GM23338 (cell line): ENCODE results near the gene RPTOR. TPM values are rescaled to one million over a fixed set of nuclear protein-coding genes. Genes with fewer than 3 reads are reported as not detected.

Source experiments
- ATAC-seq: fragments of 200-7000 bp; cut with Tn5 transposase; 3 replicates; pipeline ENCODE4 v1.9.1; 2020
- DNase-seq: peaks from one replicate; pipeline ENCODE4 v3.0.0-alpha.2; 2015; ENCODE audit warnings: low spot score
- H2AFZ ChIP-seq: fragments of 200-600 bp; sonication (generic); 2 replicates; pipeline ENCODE4 v1.8.0; 2016; ENCODE audit warnings: antibody characterized with exemption, mild to moderate bottlenecking, moderate library complexity
- H3F3A ChIP-seq: fragments of 200-600 bp; sonication (generic); replicated peaks from 2 replicates; pipeline ENCODE4 v1.8.0; 2017; ENCODE audit warnings: antibody characterized with exemption, mixed run types, low read depth
- H3K27ac ChIP-seq: fragments of 200-600 bp; sonication (generic); 2 replicates; pipeline ENCODE4 v1.6.1; 2016; ENCODE audit warnings: low read depth
- H3K27me3 ChIP-seq: fragments of 200-600 bp; sonication (generic); 2 replicates; pipeline ENCODE4 v1.8.0; 2016; ENCODE audit warnings: mild to moderate bottlenecking, mixed run types, moderate library complexity; ENCODE audit not compliant: insufficient read depth
- H3K36me3 ChIP-seq: fragments of 200-600 bp; sonication (generic); 2 replicates; pipeline ENCODE4 v1.8.0; 2016; ENCODE audit warnings: mild to moderate bottlenecking; ENCODE audit not compliant: insufficient read depth
- H3K4me1 ChIP-seq: fragments of 200-600 bp; sonication (generic); 2 replicates; pipeline ENCODE4 v1.8.0; 2016; ENCODE audit warnings: mild to moderate bottlenecking, moderate library complexity; ENCODE audit not compliant: insufficient read depth
- H3K4me2 ChIP-seq: fragments of 200-600 bp; sonication (generic); 2 replicates; pipeline ENCODE4 v1.7.1; 2017; ENCODE audit warnings: mixed run types
- H3K4me3 ChIP-seq: fragments of 200-600 bp; sonication (generic); 2 replicates; pipeline ENCODE4 v1.6.1; 2016; ENCODE audit warnings: mixed run types
- H3K79me2 ChIP-seq: fragments of 200-600 bp; sonication (generic); replicated peaks from 2 replicates; pipeline ENCODE4 v1.8.0; 2017; ENCODE audit warnings: mild to moderate bottlenecking; ENCODE audit not compliant: insufficient read depth
- H3K9me2 ChIP-seq: fragments of 200-600 bp; sonication (generic); 2 replicates; pipeline ENCODE4 v1.8.0; 2017; ENCODE audit not compliant: insufficient read depth
- H4K20me1 ChIP-seq: fragments of 200-600 bp; sonication (generic); replicated peaks from 2 replicates; pipeline ENCODE4 v1.8.0; 2017; ENCODE audit warnings: mild to moderate bottlenecking; ENCODE audit not compliant: insufficient read depth
- H3K27ac Mint-ChIP-seq: 2 replicates; pipeline ENCODE4 v1.8.0; 2020; ENCODE audit warnings: inconsistent platforms, mild to moderate bottlenecking, moderate library complexity, mixed read lengths
- H3K27me3 Mint-ChIP-seq: 3 replicates; pipeline ENCODE4 v1.8.0; 2022; ENCODE audit warnings: low read depth, mild to moderate bottlenecking, moderate library complexity, mixed read lengths, inconsistent platforms; ENCODE audit not compliant: insufficient read depth, poor library complexity
- H3K36me3 Mint-ChIP-seq: 3 replicates; pipeline ENCODE4 v1.8.0; 2021; ENCODE audit warnings: low read depth, mild to moderate bottlenecking, inconsistent platforms, moderate library complexity, mixed read lengths
- H3K4me1 Mint-ChIP-seq: 3 replicates; pipeline ENCODE4 v1.8.0; 2020; ENCODE audit warnings: mild to moderate bottlenecking, inconsistent platforms, mixed read lengths
- H3K4me3 Mint-ChIP-seq: 3 replicates; pipeline ENCODE4 v1.8.0; 2021; ENCODE audit warnings: moderate library complexity, mild to moderate bottlenecking, inconsistent platforms, mixed read lengths
- H3K9me3 Mint-ChIP-seq: 3 replicates; pipeline ENCODE4 v1.8.0; 2020; ENCODE audit warnings: moderate library complexity, mild to moderate bottlenecking, inconsistent platforms, mixed read lengths
- CREB1 ChIP-seq: fragments of 250-450 bp; sonication (Bioruptor Pico); IDR thresholded peaks from 2 replicates; pipeline ENCODE4 v1.5.0; 2020; ENCODE audit warnings: low read depth, mild to moderate bottlenecking, moderate library complexity
- ETS1 ChIP-seq: IDR thresholded peaks from 2 replicates; pipeline ENCODE4 v1.6.1; 2016; ENCODE audit warnings: antibody characterized with exemption
- EZH2 ChIP-seq: fragments of 200-600 bp; sonication (generic); IDR thresholded peaks from one replicate; pipeline ENCODE4 v1.8.0; 2017; ENCODE audit warnings: antibody characterized with exemption, mild to moderate bottlenecking, low read depth; ENCODE audit not compliant: unreplicated experiment
- EZH2phosphoT487 ChIP-seq: fragments of 200-600 bp; sonication (generic); IDR thresholded peaks from one replicate; pipeline ENCODE4 v1.8.1; 2018; ENCODE audit warnings: antibody characterized with exemption; ENCODE audit not compliant: unreplicated experiment
- JUNB ChIP-seq: IDR thresholded peaks from one replicate; pipeline ENCODE4 v1.6.1; 2016; ENCODE audit warnings: antibody characterized with exemption; ENCODE audit not compliant: unreplicated experiment
- NANOG ChIP-seq: IDR thresholded peaks from 2 replicates; pipeline ENCODE4 v1.6.1; 2016; ENCODE audit warnings: antibody characterized with exemption, borderline replicate concordance
- POLR2AphosphoS5 ChIP-seq: IDR thresholded peaks from 2 replicates; pipeline ENCODE4 v1.6.1; 2016; ENCODE audit warnings: antibody characterized with exemption, low read depth
- REST ChIP-seq: IDR thresholded peaks from one replicate; pipeline ENCODE4 v1.6.1; 2018; ENCODE audit warnings: antibody characterized with exemption; ENCODE audit not compliant: unreplicated experiment
- STAT1 ChIP-seq: IDR thresholded peaks from one replicate; pipeline ENCODE4 v1.6.1; 2016; ENCODE audit warnings: antibody characterized with exemption; ENCODE audit not compliant: unreplicated experiment
- ZNF114 ChIP-seq: fragments of 250-450 bp; sonication (Bioruptor Pico); IDR thresholded peaks from 2 replicates; pipeline ENCODE4 v1.5.0; 2020; ENCODE audit warnings: mild to moderate bottlenecking, moderate library complexity
- ZNF331 ChIP-seq: fragments of 250-450 bp; sonication (Bioruptor Pico); IDR thresholded peaks from 2 replicates; pipeline ENCODE4 v1.5.0; 2020; ENCODE audit warnings: low read depth, mild to moderate bottlenecking, moderate library complexity
- ZNF462 ChIP-seq: fragments of 250-450 bp; sonication (Bioruptor Pico); IDR thresholded peaks from 2 replicates; pipeline ENCODE4 v1.5.0; 2020; ENCODE audit warnings: mild to moderate bottlenecking, moderate library complexity
- polyA plus RNA-seq: library from polyadenylated mRNA; unstranded; fragments of >200 nt; fragmentation: Nextera tagmentation; extraction: Ambion mirVana; gene quantifications from 2 replicates; pipeline ENCODE4 v1.2.1, GENCODE V29; 2016
- total RNA-seq: library from RNA; depleted of rRNA; stranded (reverse); fragments of >200 nt; shearing (Covaris generic); gene quantifications from 2 replicates; pipeline ENCODE4 v1.2.3, GENCODE V29; 2014

The RPTOR gene
- total and polyA plus RNA-seq, 2 experiments from 2014 or later: 9.5 to 38.0 TPM

GRCh38 chr17:80849119-80849518, 304.5 kb downstream of the RPTOR start:
- Mint-ChIP-seq H3K9me3 (no peaks in the 10 kb centered on the region), H3K4me3 (no peak overlapping the region), H3K4me1 (peaks cover 41% of the 10 kb centered on the region), H3K27me3 (peaks cover 10% of the 10 kb centered on the region), H3K36me3 (peaks cover 12% of the 10 kb centered on the region), H3K27ac (no peak overlapping the region)
- no peaks in the 10 kb centered on the region for H3K36me3 ChIP-seq
- no peaks in the 10 kb centered on the region for H3K4me1 ChIP-seq
- ATAC-seq (no peak), DNase-seq (no peak)
- no peak overlapping the region for H3K27ac ChIP-seq
- H3K79me2 ChIP-seq: no peaks in the 10 kb centered on the region
- TF ChIP-seq ETS1: no peak
- TF ChIP-seq ZNF462 (CRISPR knock-in tag): no peak
- TF ChIP-seq ZNF331: no peak
- TF ChIP-seq POLR2AphosphoS5: no peak
- no peak for TF ChIP-seq JUNB
- no peak for TF ChIP-seq ZNF114 (CRISPR knock-in tag)
- no peak for TF ChIP-seq EZH2
- TF ChIP-seq EZH2phosphoT487: no peak
- TF ChIP-seq CREB1 (CRISPR knock-in tag): no peak
- no peak for TF ChIP-seq NANOG
- TF ChIP-seq STAT1: no peak
- TF ChIP-seq REST: no peak
- H3K4me2 ChIP-seq: no peak overlapping the region
- no peaks in the 10 kb centered on the region for H3F3A ChIP-seq
- no peak overlapping the region for H3K4me3 ChIP-seq
- H2AFZ ChIP-seq: no peak overlapping the region
- no peaks in the 10 kb centered on the region for H4K20me1 ChIP-seq
- no peaks in the 10 kb centered on the region for H3K9me2 ChIP-seq
- H3K27me3 ChIP-seq: no peaks in the 10 kb centered on the region
